Panc1 (cell line): ENCODE results near the gene TTC23. TPM values are rescaled to one million over a fixed set of nuclear protein-coding genes. Genes with fewer than 3 reads are reported as not detected.

Experiments used
- ATAC-seq: fragments of 200-7000 bp; cut with Tn5 transposase; 2 replicates; pipeline ENCODE4 v1.9.1; 2020; ENCODE audit warnings: mild to moderate bottlenecking, moderate library complexity
- BruUV-seq: library from RNA; stranded (reverse); fragments of 400-500 nt; replicated peaks from 2 replicates; lab custom pipeline; 2021; lab: Mats Ljungman, UMichigan
- CTCF ChIA-PET: fragments of 300-600 bp; sonication (Branson Sonifier 250); formaldehyde crosslinking; loops from one replicate; lab custom pipeline; 2022; ENCODE audit warnings: antibody characterized with exemption; lab: Charles Lee
- POLR2A ChIA-PET: fragments of 300-600 bp; sonication (Branson Sonifier 250); formaldehyde crosslinking; loops from one replicate; lab custom pipeline; 2022; ENCODE audit warnings: antibody characterized with exemption; lab: Charles Lee
- DNase-seq: peaks from one replicate; pipeline ENCODE4 v3.0.0-alpha.2; 2010; ENCODE audit warnings: low read depth, low spot score
- H3K27ac ChIP-seq: 2 replicates; pipeline ENCODE4 v1.5.1; 2011; ENCODE audit warnings: mild to moderate bottlenecking, low read length, inconsistent platforms
- H3K27me3 ChIP-seq: fragments of 200-500 bp; sonication (Bioruptor generic); 2 replicates; pipeline ENCODE4 v1.6.0; 2014; ENCODE audit warnings: low read length, inconsistent platforms; ENCODE audit not compliant: control insufficient read depth, insufficient read depth
- H3K36me3 ChIP-seq: fragments of 200-500 bp; sonication (Bioruptor generic); 2 replicates; pipeline ENCODE4 v1.5.1; 2014; ENCODE audit warnings: inconsistent platforms, mild to moderate bottlenecking, low read length, moderate library complexity; ENCODE audit not compliant: control insufficient read depth, insufficient read depth
- H3K4me1 ChIP-seq: 2 replicates; pipeline ENCODE4 v1.5.1; 2011; ENCODE audit warnings: inconsistent platforms, mild to moderate bottlenecking, low read length, moderate library complexity; ENCODE audit not compliant: control insufficient read depth, insufficient read depth
- H3K4me3 ChIP-seq, 2 experiments: 2 replicates each; pipeline ENCODE4 v1.5.1; 2011 to 2012; ENCODE audit warnings: low read depth in 2 of 2, low read length in 2 of 2, mild to moderate bottlenecking in 2 of 2, inconsistent platforms in 1 of 2, moderate library complexity in 1 of 2
- H3K9me3 ChIP-seq: fragments of 200-500 bp; sonication (Bioruptor generic); 2 replicates; pipeline ENCODE4 v1.5.1; 2014; ENCODE audit warnings: low read depth, mild to moderate bottlenecking, inconsistent platforms, low read length, moderate library complexity; ENCODE audit not compliant: control insufficient read depth, insufficient read depth
- POLR2AphosphoS5 ChIP-seq: IDR thresholded peaks from 2 replicates; pipeline ENCODE4 v1.6.1; 2012; ENCODE audit warnings: mild to moderate bottlenecking, low read depth, low read length, moderate library complexity
- SIN3A ChIP-seq: IDR thresholded peaks from 2 replicates; pipeline ENCODE4 v1.6.1; 2012; ENCODE audit warnings: low read depth, mild to moderate bottlenecking, low read length, moderate library complexity, borderline replicate concordance; ENCODE audit not compliant: insufficient read depth
- TCF7L2 ChIP-seq: IDR thresholded peaks from 2 replicates; pipeline ENCODE4 v1.6.1; 2011; ENCODE audit warnings: mild to moderate bottlenecking, low read depth, low read length, inconsistent platforms
- in situ Hi-C: cut with HindIII; loops from 2 replicates; pipeline ENCODE4 v1.10.0; 2016; ENCODE audit warnings: low sequenced_read_pairs, low pct_unique_long_range_greater_than_20kb
- intact Hi-C: fragments of 100-400 bp; cut with micrococcal nuclease; formaldehyde crosslinking; loops from one replicate; pipeline ENCODE4 v1.10.0; 2022; ENCODE audit not compliant: unreplicated experiment
- total RNA-seq: library from RNA; stranded (reverse); gene quantifications from one replicate; pipeline ENCODE4 v1.2.1, GENCODE V29; 2021; ENCODE audit not compliant: unreplicated experiment
- TF ChIP-seq, protein P1 (sequence below), 2 experiments: IDR thresholded peaks; 2 replicates each; pipeline ENCODE4 v1.6.1; 2011 to 2012; ENCODE audit warnings: low read depth in 2 of 2, control low read depth in 1 of 2, low read length in 1 of 2, mild to moderate bottlenecking in 1 of 2, moderate library complexity in 1 of 2; ENCODE audit not compliant: insufficient read depth in 1 of 2
- TF ChIP-seq, protein P2 (sequence below): fragments of 450-650 bp; IDR thresholded peaks from 2 replicates; pipeline ENCODE4 v1.5.1; 2017; ENCODE audit warnings: mild to moderate bottlenecking

Gene TTC23
- total RNA-seq, 1 experiment from 2014 or later: 21.7 TPM

DNA sequence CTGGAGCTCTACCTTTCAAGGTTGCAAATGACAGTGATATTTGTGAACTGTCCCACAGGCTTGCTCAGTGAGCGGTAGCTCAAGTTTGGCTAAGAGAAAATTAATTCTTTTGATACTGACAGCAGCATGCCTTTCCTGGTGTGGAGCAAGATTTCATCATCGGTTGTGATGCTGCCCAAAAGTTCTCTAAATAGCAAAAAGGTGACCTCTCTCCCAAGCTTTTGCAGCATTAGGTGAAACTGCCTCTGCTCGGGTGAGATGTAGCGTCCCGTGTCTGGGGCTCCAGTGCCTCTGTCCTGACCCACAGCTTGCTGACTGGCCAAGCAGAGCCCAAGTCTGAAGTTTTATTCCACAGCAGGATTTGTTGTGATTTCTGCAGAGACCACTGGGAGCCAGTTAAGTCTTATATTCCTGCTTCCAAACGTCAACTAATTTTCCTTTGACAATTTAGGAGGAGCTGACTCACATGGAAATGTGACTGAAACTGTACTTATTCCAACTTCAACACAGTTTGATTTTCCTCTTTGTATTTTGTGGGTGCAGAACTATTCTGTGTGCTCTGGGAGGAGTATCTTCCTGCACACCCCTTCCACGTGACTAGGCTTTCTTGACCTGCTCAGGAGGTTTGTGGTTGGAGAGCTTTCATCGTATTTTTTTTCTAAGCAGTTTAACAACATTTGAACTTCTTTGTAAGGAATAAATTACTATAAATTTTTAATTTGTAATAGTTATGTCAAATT lies 138.6 kb downstream of the TTC23 start:
- ATAC-seq (no peak), DNase-seq (no peak)
- Histone ChIP-seq H3K27ac (no peak overlapping the region; the same call in 1 of the 2 replicates), H3K9me3 (no peaks in the 10 kb centered on the region), H3K4me1 (peaks cover 34% of the 10 kb centered on the region), H3K4me3 (no peak overlapping the region), H3K27me3 (no peaks in the 10 kb centered on the region), H3K36me3 (0 out of 2 replicates have a peak, but pooled peaks cover 2% of the 10 kb centered on the region)
- CTCF ChIA-PET: no interaction called here
- POLR2A ChIA-PET: interaction anchor here (0.6 to 0.7 kb wide), 2 partner anchors 462 to 1399 kb away, joined by 4 read pairs; no protein-coding TSS in a partner anchor
- in situ Hi-C loops (no loop called here), intact Hi-C loops (no loop called here)
- BruUV-seq: TSS peak; percentile 32
- TF ChIP-seq, protein P1, sequence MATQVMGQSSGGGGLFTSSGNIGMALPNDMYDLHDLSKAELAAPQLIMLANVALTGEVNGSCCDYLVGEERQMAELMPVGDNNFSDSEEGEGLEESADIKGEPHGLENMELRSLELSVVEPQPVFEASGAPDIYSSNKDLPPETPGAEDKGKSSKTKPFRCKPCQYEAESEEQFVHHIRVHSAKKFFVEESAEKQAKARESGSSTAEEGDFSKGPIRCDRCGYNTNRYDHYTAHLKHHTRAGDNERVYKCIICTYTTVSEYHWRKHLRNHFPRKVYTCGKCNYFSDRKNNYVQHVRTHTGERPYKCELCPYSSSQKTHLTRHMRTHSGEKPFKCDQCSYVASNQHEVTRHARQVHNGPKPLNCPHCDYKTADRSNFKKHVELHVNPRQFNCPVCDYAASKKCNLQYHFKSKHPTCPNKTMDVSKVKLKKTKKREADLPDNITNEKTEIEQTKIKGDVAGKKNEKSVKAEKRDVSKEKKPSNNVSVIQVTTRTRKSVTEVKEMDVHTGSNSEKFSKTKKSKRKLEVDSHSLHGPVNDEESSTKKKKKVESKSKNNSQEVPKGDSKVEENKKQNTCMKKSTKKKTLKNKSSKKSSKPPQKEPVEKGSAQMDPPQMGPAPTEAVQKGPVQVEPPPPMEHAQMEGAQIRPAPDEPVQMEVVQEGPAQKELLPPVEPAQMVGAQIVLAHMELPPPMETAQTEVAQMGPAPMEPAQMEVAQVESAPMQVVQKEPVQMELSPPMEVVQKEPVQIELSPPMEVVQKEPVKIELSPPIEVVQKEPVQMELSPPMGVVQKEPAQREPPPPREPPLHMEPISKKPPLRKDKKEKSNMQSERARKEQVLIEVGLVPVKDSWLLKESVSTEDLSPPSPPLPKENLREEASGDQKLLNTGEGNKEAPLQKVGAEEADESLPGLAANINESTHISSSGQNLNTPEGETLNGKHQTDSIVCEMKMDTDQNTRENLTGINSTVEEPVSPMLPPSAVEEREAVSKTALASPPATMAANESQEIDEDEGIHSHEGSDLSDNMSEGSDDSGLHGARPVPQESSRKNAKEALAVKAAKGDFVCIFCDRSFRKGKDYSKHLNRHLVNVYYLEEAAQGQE (IDR thresholded peaks at IDR 0.05; ENCODE audit: insufficient read depth in 1 of 2, low read depth in 2 of 2, low read length in 1 of 2): no peak
- TF ChIP-seq, protein P2, sequence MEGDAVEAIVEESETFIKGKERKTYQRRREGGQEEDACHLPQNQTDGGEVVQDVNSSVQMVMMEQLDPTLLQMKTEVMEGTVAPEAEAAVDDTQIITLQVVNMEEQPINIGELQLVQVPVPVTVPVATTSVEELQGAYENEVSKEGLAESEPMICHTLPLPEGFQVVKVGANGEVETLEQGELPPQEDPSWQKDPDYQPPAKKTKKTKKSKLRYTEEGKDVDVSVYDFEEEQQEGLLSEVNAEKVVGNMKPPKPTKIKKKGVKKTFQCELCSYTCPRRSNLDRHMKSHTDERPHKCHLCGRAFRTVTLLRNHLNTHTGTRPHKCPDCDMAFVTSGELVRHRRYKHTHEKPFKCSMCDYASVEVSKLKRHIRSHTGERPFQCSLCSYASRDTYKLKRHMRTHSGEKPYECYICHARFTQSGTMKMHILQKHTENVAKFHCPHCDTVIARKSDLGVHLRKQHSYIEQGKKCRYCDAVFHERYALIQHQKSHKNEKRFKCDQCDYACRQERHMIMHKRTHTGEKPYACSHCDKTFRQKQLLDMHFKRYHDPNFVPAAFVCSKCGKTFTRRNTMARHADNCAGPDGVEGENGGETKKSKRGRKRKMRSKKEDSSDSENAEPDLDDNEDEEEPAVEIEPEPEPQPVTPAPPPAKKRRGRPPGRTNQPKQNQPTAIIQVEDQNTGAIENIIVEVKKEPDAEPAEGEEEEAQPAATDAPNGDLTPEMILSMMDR: no peak
- TF ChIP-seq TCF7L2: no peak
- TF ChIP-seq SIN3A: no peak
- no peak for TF ChIP-seq POLR2AphosphoS5

DNA sequence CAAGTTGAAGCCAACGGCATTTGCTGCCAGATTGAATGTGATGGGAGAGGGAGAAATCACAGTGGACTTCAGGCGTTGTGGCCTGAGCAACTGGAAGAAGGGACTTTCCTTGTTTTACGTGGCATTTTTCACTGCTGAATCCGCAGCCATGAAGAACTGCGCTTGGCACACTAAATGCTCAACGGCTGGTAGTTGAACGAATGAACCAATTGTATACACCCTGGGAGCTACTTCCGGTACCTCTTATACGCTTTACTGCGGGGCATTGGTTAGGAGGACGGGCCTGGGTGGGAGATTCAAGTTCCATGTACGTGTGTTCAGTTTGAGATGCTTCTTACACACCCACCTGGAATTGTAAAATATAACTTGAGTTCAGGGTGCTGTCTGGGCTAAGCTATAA lies 139.3 kb downstream of the TTC23 start:
- intact Hi-C loops: no loop called here
- Histone ChIP-seq H3K27me3 (no peaks in the 10 kb centered on the region), H3K36me3 (0 out of 2 replicates have a peak, but pooled peaks cover 2% of the 10 kb centered on the region), H3K4me1 (peaks cover 34% of the 10 kb centered on the region), H3K9me3 (no peaks in the 10 kb centered on the region), H3K4me3 (no peak overlapping the region), H3K27ac (0 out of 2 replicates have a peak overlapping the region, but pooled peaks have one; percentile 3)
- DNase-seq (no peak), ATAC-seq (no peak)
- no TSS peak for BruUV-seq
- POLR2A ChIA-PET: interaction anchor here (0.7 kb wide), 1 partner anchor 461 kb away, joined by 4 read pairs; no protein-coding TSS in a partner anchor
- in situ Hi-C loops: no loop called here
- no peak for TF ChIP-seq POLR2AphosphoS5
- no peak for TF ChIP-seq TCF7L2
- TF ChIP-seq SIN3A: no peak
- TF ChIP-seq, protein P2: no peak
- TF ChIP-seq, protein P1 (IDR thresholded peaks at IDR 0.05; ENCODE audit: insufficient read depth in 1 of 2, low read depth in 2 of 2, low read length in 1 of 2): no peak
- CTCF ChIA-PET: interaction anchor here (1.9 kb wide), 1 partner anchor 10 kb away, joined by 8 read pairs; no protein-coding TSS in a partner anchor
